Ishikawa (cell line): ENCODE data around the gene FGD2.

Experiments used
- EGR1 ChIP-seq: IDR thresholded peaks from 2 replicates; pipeline ENCODE4 v1.6.1; 2012
- EP300 ChIP-seq: IDR thresholded peaks from 2 replicates; pipeline ENCODE4 v1.6.1; 2012; ENCODE audit warnings: borderline replicate concordance
- FOXM1 ChIP-seq: IDR thresholded peaks from 2 replicates; pipeline ENCODE4 v1.6.1; 2012; ENCODE audit warnings: low read depth, borderline replicate concordance
- TAF1 ChIP-seq: IDR thresholded peaks from 2 replicates; pipeline ENCODE4 v1.6.1; 2012; ENCODE audit warnings: low read depth, mild to moderate bottlenecking
- YY1 ChIP-seq: IDR thresholded peaks from 2 replicates; pipeline ENCODE4 v1.6.1; 2012; ENCODE audit warnings: low read depth
- TF ChIP-seq, protein P1 (sequence below): IDR thresholded peaks from 2 replicates; pipeline ENCODE4 v1.6.1; 2012

DNA sequence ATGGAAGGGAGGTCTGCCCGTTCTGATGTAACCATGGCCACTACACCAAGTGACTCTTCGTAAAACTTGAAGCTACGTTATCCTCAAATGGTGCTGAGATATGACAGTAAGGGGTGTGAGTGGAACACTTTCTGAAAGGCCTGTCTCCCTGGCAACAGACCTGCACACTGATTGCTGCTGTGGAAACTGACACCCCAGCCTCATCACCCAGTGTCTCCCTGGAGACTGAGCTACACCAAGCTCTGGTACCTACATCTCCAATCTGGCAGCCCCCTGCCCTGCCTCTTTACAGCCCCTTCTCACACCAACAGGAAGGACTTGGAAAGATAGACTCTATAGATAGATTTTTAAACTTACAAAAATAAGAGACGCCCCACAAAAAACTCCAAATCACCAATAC is 37.7 kb upstream of the FGD2 start:
- TF ChIP-seq, protein P1, sequence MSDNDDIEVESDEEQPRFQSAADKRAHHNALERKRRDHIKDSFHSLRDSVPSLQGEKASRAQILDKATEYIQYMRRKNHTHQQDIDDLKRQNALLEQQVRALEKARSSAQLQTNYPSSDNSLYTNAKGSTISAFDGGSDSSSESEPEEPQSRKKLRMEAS: no peak
- TF ChIP-seq YY1 (no peak), FOXM1 (no peak), TAF1 (no peak), EP300 (no peak), EGR1 (no peak)
